Endothelial cell of umbilical vein (primary cell): ENCODE measurements around the gene MED16.

Experiments used
- CTCF ChIP-seq, 2 donors: IDR thresholded peaks; 1 replicate in 1 of 2; 2 replicates in 1 of 2; pipeline ENCODE4 v1.5.1; 2011; ENCODE audit warnings: low read length in 2 of 2, mild to moderate bottlenecking in 2 of 2, moderate library complexity in 2 of 2, control low read depth in 1 of 2, inconsistent platforms in 1 of 2, low read depth in 1 of 2; ENCODE audit not compliant: insufficient read depth in 1 of 2; ENCODE audit errors: extremely low read depth in 1 of 2
- POLR2A ChIP-seq: IDR thresholded peaks from 2 replicates; pipeline ENCODE4 v1.6.1; 2012; ENCODE audit warnings: low read depth, mild to moderate bottlenecking, control low read depth, low read length

DNA sequence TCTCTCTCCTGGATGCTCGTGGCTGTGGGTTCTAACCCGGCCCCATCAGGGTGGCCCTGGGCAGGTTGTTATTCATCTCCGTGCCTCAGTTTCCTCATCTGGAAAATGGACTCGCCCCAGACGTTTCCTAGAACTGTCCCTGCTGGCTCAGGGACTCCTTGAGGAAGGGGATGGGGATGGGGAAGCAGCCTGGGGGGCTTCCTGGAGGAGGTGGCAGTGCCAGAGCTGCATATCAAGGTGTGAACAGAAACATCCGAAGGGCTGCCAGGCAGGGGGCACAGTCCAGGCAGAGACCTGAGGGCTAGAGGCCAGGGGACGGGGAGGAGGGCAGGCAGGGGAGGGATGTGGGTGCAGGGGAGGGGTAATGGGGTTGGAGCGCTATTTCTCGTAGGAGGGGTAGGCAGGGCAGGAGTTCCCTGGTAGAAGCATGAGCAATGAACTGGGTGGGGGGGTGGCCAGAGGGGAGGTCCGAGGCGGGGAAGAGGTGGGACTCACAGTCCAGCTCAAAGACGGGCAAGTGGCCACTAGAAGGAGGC is 44.5 kb downstream of the MED16 start:
- TF ChIP-seq CTCF (IDR thresholded peaks at IDR 0.05; ENCODE audit: extremely low read depth in 1 of 2, insufficient read depth in 1 of 2, low read depth in 1 of 2, low read length in 2 of 2) (no peak), POLR2A (no peak)
